Esophagus squamous epithelium (tissue), 5 donors: ENCODE measurements around the gene SMTNL2. TPM values are rescaled to one million over a fixed set of nuclear protein-coding genes. Genes with fewer than 3 reads are reported as not detected.
A peak's percentile ranks its signal among the peaks of the same experiment; 100 is the strongest.

Source experiments
- DNase-seq: peaks from one replicate; lab custom pipeline; 2025; lab: John Stamatoyannopoulos, UW
- H3K27ac ChIP-seq, 4 donors: fragments of 200-600 bp; sonication (generic); one replicate each; pipeline ENCODE4 v1.5.1; 2016 to 2019; ENCODE audit warnings: mild to moderate bottlenecking in 1 of 4
- H3K27me3 ChIP-seq, 4 donors: fragments of 200-600 bp; sonication (generic); 1 replicate in 3 of 4; 2 replicates in 1 of 4; pipeline versions ENCODE4 v1.5.1 to v1.6.0; 2017 to 2021; ENCODE audit warnings: antibody characterized with exemption in 1 of 4
- H3K36me3 ChIP-seq, 3 donors: fragments of 200-600 bp; sonication (generic); one replicate each; pipeline ENCODE4 v1.5.1; 2016 to 2019
- H3K4me1 ChIP-seq, 3 donors: fragments of 200-600 bp; sonication (generic); one replicate each; pipeline ENCODE4 v1.5.1; 2017 to 2019
- H3K4me3 ChIP-seq, 4 donors: fragments of 200-600 bp; sonication (generic); 1 replicate in 3 of 4; 2 replicates in 1 of 4; pipeline ENCODE4 v1.5.1; 2016 to 2019; ENCODE audit warnings: mild to moderate bottlenecking in 2 of 4, moderate library complexity in 1 of 4
- H3K9me3 ChIP-seq, 3 donors: fragments of 200-600 bp; sonication (generic); one replicate each; pipeline ENCODE4 v1.5.1; 2016 to 2019
- CTCF ChIP-seq, 6 experiments: fragments of 450-650 bp in 4 of 6; fragments of 200-600 bp in 2 of 6; sonication (generic) in 2 of 6; IDR thresholded peaks; one replicate each; pipeline ENCODE4 v1.5.1; 2016 to 2019; ENCODE audit warnings: antibody characterized with exemption in 6 of 6, mild to moderate bottlenecking in 4 of 6, moderate library complexity in 4 of 6
- POLR2A ChIP-seq, 4 donors: fragments of 450-650 bp; IDR thresholded peaks; one replicate each; pipeline ENCODE4 v1.6.1; 2017; ENCODE audit warnings: antibody characterized with exemption in 4 of 4, mild to moderate bottlenecking in 4 of 4, moderate library complexity in 3 of 4
- WGBS, 2 donors: methylation state at CpG; one replicate each; pipeline ENCODE4 v1.1.5; 2018; 5-methylcytosine and 5-hydroxymethylcytosine counted together
- intact Hi-C: fragments of 100-400 bp; cut with DNase I; formaldehyde crosslinking; loops from one replicate; pipeline ENCODE4 v1.15.0; 2022
- total RNA-seq, 4 donors: library from RNA; depleted of rRNA; stranded (reverse); fragments of >200 nt; gene quantifications; one replicate each; pipeline ENCODE4 v1.1.0, GENCODE V29; 2016
- donor health status: DM: yes; HTN: yes; CAD: no.

Gene SMTNL2
- under 1 TPM; 0.41 to 0.76 (median 0.69) TPM for total RNA-seq

- peaks cover 0 to 85% (median 11%) of the 10 kb centered on the region in 4 donors for H3K27me3 ChIP-seq
- peak within 1 kb of the TSS; percentile 28 to 69 (median 54) for H3K4me3 ChIP-seq
- WGBS, 2 donors, result 0% methylated on average over 6 of the region's 100 CpGs; no CpG with 5 or more reads in 1 of the 2 donors
- no peaks in the 10 kb centered on the region for H3K9me3 ChIP-seq
- peak within 1 kb of the TSS; percentile 59 to 87 (median 82) for H3K27ac ChIP-seq
- no peak for DNase-seq
- H3K36me3 ChIP-seq, result no peaks in the 10 kb centered on the region
- H3K4me1 ChIP-seq, result peaks cover 6 to 29% (median 12%) of the 10 kb centered on the region in 3 donors
- intact Hi-C loops, result no loop called here
- TF ChIP-seq CTCF (IDR thresholded peaks at IDR 0.05) (no peak), POLR2A (IDR thresholded peaks at IDR 0.05) (peak in 1 of 4 donors; percentile 48)
Observed at GRCh38 chr17:4584101-4584916, at the start of gene SMTNL2. Gene SMTNL2, plus strand, starts transcription at chr17:4584529. Its CDS starts 77 bp downstream, at chr17:4584606.

GRCh38 chr17:4534928-4535666, 49.2 kb upstream of the SMTNL2 start:
- WGBS, 2 donors, result 32 to 54% methylated on average over 3 to 10 of the region's 27 CpGs
- peaks cover 0 to 45% (median 0%) of the 10 kb centered on the region in 4 donors for H3K27me3 ChIP-seq
- no peak for DNase-seq
- peaks cover 27 to 94% (median 58%) of the 10 kb centered on the region in 3 donors for H3K4me1 ChIP-seq
- peak overlapping the region; percentile 24 to 85 (median 58) for H3K27ac ChIP-seq
- TF ChIP-seq POLR2A (IDR thresholded peaks at IDR 0.05), result no peak
- no peak for TF ChIP-seq CTCF (IDR thresholded peaks at IDR 0.05)
- no peak overlapping the region for H3K4me3 ChIP-seq
- H3K36me3 ChIP-seq, result peaks cover 5 to 40% (median 13%) of the 10 kb centered on the region in 3 donors
- intact Hi-C loops, result no loop called here
- H3K9me3 ChIP-seq, result no peaks in the 10 kb centered on the region

- no peak for DNase-seq
- no peak for TF ChIP-seq POLR2A (IDR thresholded peaks at IDR 0.05)
- no peak for TF ChIP-seq CTCF (IDR thresholded peaks at IDR 0.05)
- H3K27ac ChIP-seq, result peak overlapping the region in 3 of 4 donors; percentile 71 to 85 (median 76)
- H3K36me3 ChIP-seq, result peaks cover 5 to 47% (median 13%) of the 10 kb centered on the region in 3 donors
- H3K4me1 ChIP-seq, result peaks cover 27 to 94% (median 51%) of the 10 kb centered on the region in 3 donors
- H3K27me3 ChIP-seq, result peaks cover 0 to 38% (median 0%) of the 10 kb centered on the region in 4 donors
- H3K4me3 ChIP-seq, result no peak overlapping the region
- 81 to 83% methylated on average over 15 of the region's 19 CpGs for WGBS, 2 donors
- H3K9me3 ChIP-seq, result no peaks in the 10 kb centered on the region
- intact Hi-C loops, result no loop called here
Observed at GRCh38 chr17:4535667-4536258, 48.6 kb upstream of the SMTNL2 start.

GRCh38 chr17:4536259-4536741, 48.0 kb upstream of the SMTNL2 start:
- peaks cover 8 to 52% (median 13%) of the 10 kb centered on the region in 3 donors for H3K36me3 ChIP-seq
- 26% methylated on average over 7 of the region's 19 CpGs; no CpG with 5 or more reads in 1 of the 2 donors for WGBS, 2 donors
- TF ChIP-seq CTCF (IDR thresholded peaks at IDR 0.05), result no peak
- H3K27ac ChIP-seq, result peak overlapping the region; percentile 23 to 85 (median 74)
- peaks cover 27 to 95% (median 51%) of the 10 kb centered on the region in 3 donors for H3K4me1 ChIP-seq
- intact Hi-C loops, result no loop called here
- no peak for DNase-seq
- H3K27me3 ChIP-seq, result peaks cover 0 to 33% (median 0%) of the 10 kb centered on the region in 4 donors
- no peak overlapping the region for H3K4me3 ChIP-seq
- no peaks in the 10 kb centered on the region for H3K9me3 ChIP-seq
